SK-N-SH (cell line): ENCODE measurements around the gene PSD2. TPM values are rescaled to one million over a fixed set of nuclear protein-coding genes. Genes with fewer than 3 reads are reported as not detected.

Source experiments
- CTCF ChIA-PET: fragments of 300-600, 350-600 bp; formaldehyde crosslinking; extraction: SDS; loops from one replicate; lab custom pipeline; 2021; lab: Yijun Ruan, JAX
- POLR2A ChIA-PET: fragments of 350-600 bp; sonication (Branson Sonifier 250); formaldehyde crosslinking; extraction: SDS; loops from one replicate; lab custom pipeline; 2020; ENCODE audit warnings: antibody characterized with exemption, inconsistent platforms; lab: Yijun Ruan, JAX
- DNase-seq: peaks from one replicate; pipeline ENCODE4 v3.0.0; 2012
- H2AFZ ChIP-seq: fragments of 200-600 bp; sonication (generic); 2 replicates; pipeline ENCODE4 v1.8.1; 2016; ENCODE audit warnings: antibody characterized with exemption, mild to moderate bottlenecking, low read depth
- H3F3A ChIP-seq: fragments of 200-600 bp; sonication (generic); replicated peaks from 2 replicates; pipeline ENCODE3; 2016; ENCODE audit warnings: antibody characterized with exemption, mild to moderate bottlenecking; ENCODE audit not compliant: insufficient read depth
- H3K27ac ChIP-seq, 2 experiments: fragments of 200-500 bp in 1 of 2; fragments of 200-600 bp in 1 of 2; sonication (Bioruptor generic) in 1 of 2; sonication (generic), shearing (Covaris generic) in 1 of 2; 2 replicates each; pipeline versions ENCODE4 v1.5.1 to v1.6.1; 2014 to 2016; ENCODE audit warnings: low read depth in 2 of 2, inconsistent platforms in 1 of 2, low read length in 1 of 2, mild to moderate bottlenecking in 1 of 2, mixed read lengths in 1 of 2
- H3K27me3 ChIP-seq: fragments of 200-600 bp; sonication (generic), shearing (Covaris generic); 2 replicates; pipeline ENCODE4 v1.6.1; 2016; ENCODE audit warnings: mixed run types; ENCODE audit not compliant: insufficient read depth
- H3K36me3 ChIP-seq, 2 experiments: fragments of 200-500 bp in 1 of 2; fragments of 200-600 bp in 1 of 2; sonication (Bioruptor generic) in 1 of 2; sonication (generic) in 1 of 2; replicated peaks in 1 of 2; 2 replicates each; pipeline versions ENCODE3 to v1.5.1; 2014 to 2016; ENCODE audit warnings: low read length in 1 of 2, mild to moderate bottlenecking in 1 of 2; ENCODE audit not compliant: insufficient read depth in 2 of 2, control insufficient read depth in 1 of 2
- H3K4me1 ChIP-seq, 2 experiments: fragments of 200-500 bp in 1 of 2; fragments of 200-600 bp in 1 of 2; sonication (Bioruptor generic) in 1 of 2; sonication (generic), shearing (Covaris generic) in 1 of 2; 2 replicates each; pipeline versions ENCODE4 v1.5.1 to v1.6.1; 2014 to 2016; ENCODE audit warnings: low read depth in 1 of 2, low read length in 1 of 2, mixed run types in 1 of 2; ENCODE audit not compliant: insufficient read depth in 2 of 2, control insufficient read depth in 1 of 2
- H3K4me2 ChIP-seq: fragments of 200-600 bp; sonication (generic), shearing (Covaris generic); 2 replicates; pipeline ENCODE4 v1.6.1; 2017; ENCODE audit warnings: mixed run types
- H3K4me3 ChIP-seq, 2 experiments: fragments of 200-500 bp in 1 of 2; fragments of 200-600 bp in 1 of 2; sonication (Bioruptor generic) in 1 of 2; sonication (generic), shearing (Covaris generic) in 1 of 2; 2 replicates each; pipeline versions ENCODE4 v1.5.1 to v1.8.1; 2014 to 2016; ENCODE audit warnings: low read depth in 2 of 2, inconsistent platforms in 1 of 2, low read length in 1 of 2, mild to moderate bottlenecking in 1 of 2, mixed read lengths in 1 of 2, moderate library complexity in 1 of 2
- H3K79me2 ChIP-seq: fragments of 200-600 bp; sonication (generic); 2 replicates; pipeline ENCODE4 v1.8.1; 2017; ENCODE audit warnings: mild to moderate bottlenecking; ENCODE audit not compliant: insufficient read depth
- H3K9ac ChIP-seq: fragments of 200-600 bp; sonication (generic); 2 replicates; pipeline ENCODE4 v1.6.1; 2017; ENCODE audit warnings: mixed run types
- H3K9me2 ChIP-seq: fragments of 200-600 bp; sonication (generic); 2 replicates; pipeline ENCODE4 v1.6.1; 2017; ENCODE audit warnings: mixed run types
- H3K9me3 ChIP-seq: fragments of 200-600 bp; sonication (generic); 2 replicates; pipeline ENCODE4 v1.6.1; 2017; ENCODE audit warnings: mixed run types, mild to moderate bottlenecking, moderate library complexity
- H4K20me1 ChIP-seq: fragments of 200-600 bp; sonication (generic); 2 replicates; pipeline ENCODE4 v1.6.1; 2017; ENCODE audit warnings: mild to moderate bottlenecking, mixed run types; ENCODE audit not compliant: insufficient read depth
- CHD2 ChIP-seq: fragments of 150-350 bp; IDR thresholded peaks from 2 replicates; pipeline ENCODE4 v1.6.1; 2018; ENCODE audit warnings: low read length; ENCODE audit not compliant: partially characterized antibody
- CTCF ChIP-seq: fragments of 200-600 bp; sonication (generic); IDR thresholded peaks from 2 replicates; pipeline ENCODE4 v1.6.1; 2017; ENCODE audit warnings: antibody characterized with exemption, mild to moderate bottlenecking, moderate library complexity
- ELF1 ChIP-seq: IDR thresholded peaks from 2 replicates; pipeline ENCODE4 v1.4.0; 2012
- EP300 ChIP-seq, 2 experiments: IDR thresholded peaks; 2 replicates each; pipeline versions ENCODE4 v1.4.0 to v1.6.1; 2012; ENCODE audit warnings: borderline replicate concordance in 1 of 2, low read depth in 1 of 2, low read length in 1 of 2
- FOXJ3 ChIP-seq: sonication (generic); formaldehyde crosslinking; IDR thresholded peaks from 2 replicates; pipeline ENCODE4 v1.5.1; 2020; ENCODE audit warnings: mild to moderate bottlenecking, missing genetic modification reagents
- IRF3 ChIP-seq: fragments of 150-350 bp; IDR thresholded peaks from 2 replicates; pipeline ENCODE4 v1.6.1; 2016; ENCODE audit warnings: mild to moderate bottlenecking, low read depth, low read length
- MAX ChIP-seq: IDR thresholded peaks from 2 replicates; pipeline ENCODE4 v1.4.0; 2012; ENCODE audit warnings: low read depth
- PBX3 ChIP-seq: IDR thresholded peaks from 2 replicates; pipeline ENCODE4; 2012
- RFX5 ChIP-seq: IDR thresholded peaks from 2 replicates; pipeline ENCODE4 v1.6.1; 2012; ENCODE audit warnings: mild to moderate bottlenecking, improper control_type of control experiment, low read length
- YY1 ChIP-seq: IDR thresholded peaks from 2 replicates; pipeline ENCODE4 v1.4.0; 2012; ENCODE audit warnings: low read depth, mild to moderate bottlenecking
- WGBS: methylation state at CpG from one replicate; pipeline ENCODE4 v1.1.6; 2017; ENCODE audit warnings: low lambda C conversion rate; 5-methylcytosine and 5-hydroxymethylcytosine counted together
- polyA plus RNA-seq, 3 experiments: library from polyadenylated mRNA; depleted of rRNA; stranded (reverse); fragments of >200 nt; gene quantifications; 2 replicates each; pipeline ENCODE4 v1.2.3, GENCODE V29; 2012

Gene PSD2
- polyA plus RNA-seq, 1 of the 3 experiments (the other 2 are of a cell fraction): 0.15 TPM

- CTCF ChIA-PET: interaction anchor here (0.9 to 3.5 kb wide), 5 partner anchors 25 to 130 kb away, joined by 3 to 25 read pairs (median 5); no protein-coding TSS in a partner anchor
- Histone ChIP-seq H3K36me3 (no peaks in the 10 kb centered on the region), H3K4me2 (no peak overlapping the region), H3K9me2 (no peaks in the 10 kb centered on the region), H3K9me3 (no peaks in the 10 kb centered on the region), H3K79me2 (no peaks in the 10 kb centered on the region), H4K20me1 (no peaks in the 10 kb centered on the region), H3K4me3 (no peak overlapping the region), H3F3A (no peaks in the 10 kb centered on the region), H3K27ac (no peak overlapping the region), H3K9ac (no peak overlapping the region), H3K4me1 (no peaks in the 10 kb centered on the region), H3K27me3 (no peaks in the 10 kb centered on the region; the same call in 1 of the 2 replicates), H2AFZ (no peak overlapping the region)
- POLR2A ChIA-PET: no interaction called here
- WGBS: 54% methylated on average over 6 of the region's 12 CpGs
- TF ChIP-seq RFX5: no peak
- no peak for TF ChIP-seq EP300 (IDR thresholded peaks at IDR 0.05; ENCODE audit: borderline replicate concordance in 1 of 2, low read depth in 1 of 2, low read length in 1 of 2)
- no peak for TF ChIP-seq CTCF
- DNase-seq: no peak
Measured at GRCh38 chr5:139838381-139839197, 43.0 kb downstream of the PSD2 start.

GRCh38 chr5:139839232-139839815 is 43.7 kb downstream of the PSD2 start:
- Histone ChIP-seq H3F3A (no peaks in the 10 kb centered on the region), H3K9me2 (no peaks in the 10 kb centered on the region), H3K27me3 (no peaks in the 10 kb centered on the region), H3K27ac (no peak overlapping the region), H3K9ac (no peak overlapping the region), H3K9me3 (no peaks in the 10 kb centered on the region), H3K4me2 (no peak overlapping the region), H3K4me1 (no peaks in the 10 kb centered on the region), H3K36me3 (no peaks in the 10 kb centered on the region), H3K79me2 (no peaks in the 10 kb centered on the region), H3K4me3 (no peak overlapping the region), H2AFZ (no peak overlapping the region), H4K20me1 (no peaks in the 10 kb centered on the region)
- 77% methylated on average over 15 of the region's 16 CpGs for WGBS
- no peak for TF ChIP-seq YY1
- TF ChIP-seq MAX: no peak
- TF ChIP-seq CHD2: no peak
- no peak for TF ChIP-seq FOXJ3 (CRISPR knock-in tag)
- TF ChIP-seq IRF3: no peak
- TF ChIP-seq EP300 (IDR thresholded peaks at IDR 0.05; ENCODE audit: borderline replicate concordance in 1 of 2, low read depth in 1 of 2, low read length in 1 of 2): no peak
- TF ChIP-seq ELF1: no peak
- no peak for TF ChIP-seq PBX3
- POLR2A ChIA-PET: no interaction called here
- CTCF ChIA-PET: interaction anchor here (0.9 to 3.5 kb wide), 5 partner anchors 24 to 129 kb away, joined by 3 to 25 read pairs (median 4); no protein-coding TSS in a partner anchor
- no peak for DNase-seq
